ENCODE measurements around the gene PHF20. TPM values are rescaled to one million over a fixed set of nuclear protein-coding genes. Genes with fewer than 3 reads are reported as not detected.

Gene PHF20
- total RNA-seq, 4 donors from 2014 or later: 30.5 to 53.3 (median 33.4) TPM

DNA sequence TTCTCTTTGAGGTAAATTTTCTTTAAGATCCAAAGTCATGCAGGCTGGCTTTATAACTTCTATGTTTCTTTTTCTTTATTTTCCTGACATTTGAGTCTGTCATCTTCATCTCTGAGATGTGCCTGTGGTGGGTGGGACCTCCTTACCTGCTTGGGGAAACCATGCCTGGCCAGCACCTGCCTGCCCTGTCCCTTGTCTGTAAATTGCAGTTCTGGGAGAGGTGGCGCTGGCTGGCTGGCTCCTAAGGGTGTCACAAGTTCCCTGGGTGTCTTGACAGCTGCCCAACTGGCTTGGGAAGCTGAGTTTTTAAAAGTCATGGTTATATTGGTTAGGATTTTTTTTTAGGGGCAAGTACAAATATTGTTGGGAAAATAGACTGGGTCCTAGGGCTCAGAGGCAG, 146.2 kb downstream of the PHF20 start:
- 100% methylated on average over 1 of the region's 1 CpG for WGBS, 2 donors
- intact Hi-C loops (cut with DNase I; ENCODE audit: low total_unique reads): no loop called here
- no peak for TF ChIP-seq POLR2A (IDR thresholded peaks at IDR 0.05)
- no peak for TF ChIP-seq CTCF (IDR thresholded peaks at IDR 0.05)

DNA sequence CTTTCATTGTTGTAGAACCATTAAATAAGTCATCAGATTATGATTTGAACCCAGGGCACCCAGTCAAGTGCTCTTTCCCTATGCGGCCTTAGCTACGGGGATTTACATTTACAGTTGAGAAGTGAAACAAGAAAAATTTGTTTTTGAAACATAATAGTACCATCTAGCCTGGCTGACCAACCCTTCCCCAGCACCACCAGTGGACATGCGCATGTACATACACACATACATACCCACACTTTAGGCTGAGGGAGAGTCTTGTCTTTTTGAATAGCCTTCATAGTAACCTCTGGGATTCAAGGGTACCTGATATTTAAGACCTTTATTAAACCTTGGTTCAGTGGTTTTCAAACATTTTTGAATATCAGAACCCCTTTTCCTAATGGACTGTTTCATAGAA, 148.7 kb downstream of the PHF20 start:
- 96 to 99% methylated on average over 3 of the region's 3 CpGs for WGBS, 2 donors
- no peak for TF ChIP-seq POLR2A (IDR thresholded peaks at IDR 0.05)
- TF ChIP-seq CTCF (IDR thresholded peaks at IDR 0.05): no peak
- DNase-seq (ENCODE audit: low spot score in 2 of 2): no peak
- intact Hi-C loops (cut with DNase I; ENCODE audit: low total_unique reads): no loop called here
- H3K4me3 ChIP-seq (ENCODE audit: low read depth, poor library complexity, severe bottlenecking): no peak overlapping the region

More for the DNA sequence above, 146.2 kb downstream of the PHF20 start:
- H3K4me3 ChIP-seq (ENCODE audit: low read depth, poor library complexity, severe bottlenecking): no peak overlapping the region
- peak in 1 of 2 donors; percentile 70 for DNase-seq (ENCODE audit: low spot score in 2 of 2)

DNA sequence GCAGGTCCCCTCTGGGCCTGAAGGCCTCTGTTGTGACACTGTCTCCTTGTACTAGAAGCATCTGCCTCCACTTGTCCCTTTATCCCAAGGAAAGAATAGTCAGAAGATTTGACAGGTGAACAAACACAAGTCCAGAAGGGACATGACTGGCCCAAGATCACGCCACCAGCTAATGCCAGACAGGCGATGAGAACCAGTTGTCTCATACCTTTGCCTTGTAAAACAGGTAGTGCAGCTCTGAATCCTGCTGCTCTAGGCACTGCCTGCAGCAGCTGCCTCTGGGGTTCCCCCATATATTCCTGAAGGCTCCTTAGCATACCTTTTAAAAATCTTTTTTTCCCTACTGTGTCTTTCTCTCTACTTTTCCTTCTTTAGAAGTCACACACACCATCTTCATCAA, 157.5 kb downstream of the PHF20 start:
- WGBS, 2 donors: 64 to 77% methylated on average over 2 of the region's 2 CpGs
- no peak for TF ChIP-seq CTCF (IDR thresholded peaks at IDR 0.05)
- no peak for TF ChIP-seq POLR2A (IDR thresholded peaks at IDR 0.05)
- DNase-seq (ENCODE audit: low spot score in 2 of 2): peak in 1 of 2 donors; percentile 39
- no peak overlapping the region for H3K4me3 ChIP-seq (ENCODE audit: low read depth, poor library complexity, severe bottlenecking)
- intact Hi-C loops (cut with DNase I; ENCODE audit: low total_unique reads): no loop called here

GRCh38 chr20:35934050-35934449, 162.2 kb downstream of the PHF20 start:
- WGBS, 2 donors: 92% methylated on average over 4 of the region's 4 CpGs
- intact Hi-C loops (cut with DNase I; ENCODE audit: low total_unique reads): no loop called here
- no peak overlapping the region for H3K4me3 ChIP-seq (ENCODE audit: low read depth, poor library complexity, severe bottlenecking)
- peak in 1 of 2 donors; percentile 20 for DNase-seq (ENCODE audit: low spot score in 2 of 2)
- TF ChIP-seq CTCF (IDR thresholded peaks at IDR 0.05): no peak
- TF ChIP-seq POLR2A (IDR thresholded peaks at IDR 0.05): no peak

DNA sequence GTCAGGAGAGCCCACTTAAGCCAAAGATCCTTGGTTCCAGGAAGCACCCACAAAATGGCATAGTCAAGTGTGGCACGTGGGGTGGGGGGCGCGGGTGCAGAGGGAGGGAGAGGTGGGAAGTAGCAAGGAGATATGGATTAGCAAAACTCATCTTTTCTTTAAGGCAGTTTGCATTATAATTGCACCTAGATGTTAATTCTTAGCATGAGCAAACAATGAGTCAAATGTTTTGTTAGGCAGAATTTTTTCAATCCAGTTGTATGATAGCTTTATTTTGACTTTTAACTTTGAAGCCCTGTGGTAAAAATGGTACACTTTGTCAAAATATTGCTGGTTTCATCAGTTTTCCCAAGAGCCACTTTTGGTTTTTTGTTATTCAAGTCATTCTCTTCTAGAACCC, 167.4 kb downstream of the PHF20 start:
- intact Hi-C loops (cut with DNase I; ENCODE audit: low total_unique reads): no loop called here
- peak in 1 of 2 donors; percentile 23 for DNase-seq (ENCODE audit: low spot score in 2 of 2)
- TF ChIP-seq POLR2A (IDR thresholded peaks at IDR 0.05) (no peak), CTCF (IDR thresholded peaks at IDR 0.05) (no peak)
- H3K4me3 ChIP-seq (ENCODE audit: low read depth, poor library complexity, severe bottlenecking): no peak overlapping the region
- 94 to 97% methylated on average over 3 of the region's 3 CpGs for whole genome bisulfite sequencing, 2 donors

DNA sequence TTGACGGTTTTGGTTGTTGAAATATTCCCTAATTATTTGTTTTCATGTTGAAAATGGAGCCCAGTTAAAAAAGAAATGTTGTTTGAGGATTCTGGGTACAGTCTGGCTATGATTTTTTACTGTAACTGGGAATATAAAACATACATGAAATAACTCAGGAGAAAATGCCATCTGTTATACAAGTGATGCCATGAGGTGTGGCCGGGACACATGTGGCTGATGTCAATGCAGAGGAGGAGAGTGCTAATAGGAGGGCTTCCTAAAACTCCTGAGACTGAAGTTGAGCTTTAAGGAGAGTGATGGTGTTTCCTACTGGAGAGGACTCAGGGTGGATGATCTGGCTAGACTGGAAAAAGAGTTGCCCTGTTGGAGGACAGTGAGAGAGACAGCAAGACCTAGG, 169.8 kb downstream of the PHF20 start:
- 91 to 92% methylated on average over 2 of the region's 2 CpGs for WGBS, 2 donors
- DNase-seq (ENCODE audit: low spot score in 2 of 2): no peak
- TF ChIP-seq POLR2A (IDR thresholded peaks at IDR 0.05): no peak
- no peak for TF ChIP-seq CTCF (IDR thresholded peaks at IDR 0.05)
- H3K4me3 ChIP-seq (ENCODE audit: low read depth, poor library complexity, severe bottlenecking): no peak overlapping the region
- intact Hi-C loops (cut with DNase I; ENCODE audit: low total_unique reads): loop anchor here (1.0 kb wide), 1 partner anchor 40 kb away; no protein-coding TSS in a partner anchor

Data from lower leg skin (tissue), 4 donors.